GM12864 (cell line): ENCODE measurements around the gene GRPR.
"Not testable (repeated sequence)": the region's sequence is repeated elsewhere in the genome, so short reads cannot be mapped to it uniquely, and the experiment has no call there.

ENCODE experiments used
- DNase-seq: peaks from one replicate; pipeline ENCODE4 v3.0.0-alpha.2; 2011; ENCODE audit warnings: low read depth
- H3K4me3 ChIP-seq: 2 replicates; pipeline ENCODE4 v1.5.1; 2011; ENCODE audit warnings: mild to moderate bottlenecking, low read depth, low read length, control low read depth
- TF ChIP-seq, protein P1 (sequence below): IDR thresholded peaks from 2 replicates; pipeline ENCODE4 v1.5.1; 2011; ENCODE audit warnings: low read depth, mild to moderate bottlenecking, moderate library complexity, low read length, control low read depth, inconsistent platforms; ENCODE audit errors: missing control alignments

The GRPR gene

DNA sequence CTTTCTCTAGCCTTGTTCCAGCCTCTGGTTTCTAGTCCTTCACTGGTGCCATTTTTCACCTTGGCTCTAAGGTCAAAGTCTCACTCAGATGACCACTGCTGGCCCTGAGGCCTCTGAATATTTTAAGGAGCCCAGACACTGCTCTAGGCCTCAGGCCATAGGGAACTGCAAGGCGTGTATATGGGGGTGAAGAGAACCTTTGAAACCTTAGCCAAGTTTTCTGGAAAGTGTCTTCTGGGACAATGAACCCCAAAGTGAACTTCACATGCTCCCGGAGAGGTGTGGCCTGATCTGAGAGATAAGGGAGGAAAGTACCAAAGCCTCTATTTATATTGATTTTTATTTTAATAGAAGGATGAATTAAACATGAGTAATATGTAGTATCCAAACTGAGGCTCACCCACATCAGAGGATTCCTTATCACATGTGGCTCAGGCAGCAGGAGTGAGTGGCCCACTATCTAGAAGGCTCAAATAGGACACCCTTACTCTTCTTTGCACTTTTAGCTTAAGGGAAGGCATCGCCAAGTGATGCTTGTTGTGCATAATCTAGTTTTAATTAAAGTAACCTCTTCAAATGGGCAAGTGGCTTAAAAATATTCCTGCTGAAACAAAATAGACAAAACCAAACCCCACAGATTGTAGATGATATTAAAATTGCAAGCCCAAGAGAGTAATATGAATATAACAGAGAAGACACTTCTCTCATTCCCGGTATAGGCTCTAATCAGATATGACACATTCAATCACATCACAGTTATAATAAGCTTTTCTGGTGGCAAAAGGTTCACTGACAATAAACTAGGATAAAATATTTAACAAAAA, 18.3 kb downstream of the GRPR start:
- no peak for DNase-seq
- TF ChIP-seq, protein P1, sequence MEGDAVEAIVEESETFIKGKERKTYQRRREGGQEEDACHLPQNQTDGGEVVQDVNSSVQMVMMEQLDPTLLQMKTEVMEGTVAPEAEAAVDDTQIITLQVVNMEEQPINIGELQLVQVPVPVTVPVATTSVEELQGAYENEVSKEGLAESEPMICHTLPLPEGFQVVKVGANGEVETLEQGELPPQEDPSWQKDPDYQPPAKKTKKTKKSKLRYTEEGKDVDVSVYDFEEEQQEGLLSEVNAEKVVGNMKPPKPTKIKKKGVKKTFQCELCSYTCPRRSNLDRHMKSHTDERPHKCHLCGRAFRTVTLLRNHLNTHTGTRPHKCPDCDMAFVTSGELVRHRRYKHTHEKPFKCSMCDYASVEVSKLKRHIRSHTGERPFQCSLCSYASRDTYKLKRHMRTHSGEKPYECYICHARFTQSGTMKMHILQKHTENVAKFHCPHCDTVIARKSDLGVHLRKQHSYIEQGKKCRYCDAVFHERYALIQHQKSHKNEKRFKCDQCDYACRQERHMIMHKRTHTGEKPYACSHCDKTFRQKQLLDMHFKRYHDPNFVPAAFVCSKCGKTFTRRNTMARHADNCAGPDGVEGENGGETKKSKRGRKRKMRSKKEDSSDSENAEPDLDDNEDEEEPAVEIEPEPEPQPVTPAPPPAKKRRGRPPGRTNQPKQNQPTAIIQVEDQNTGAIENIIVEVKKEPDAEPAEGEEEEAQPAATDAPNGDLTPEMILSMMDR = no peak
- no peak overlapping the region for H3K4me3 ChIP-seq

DNA sequence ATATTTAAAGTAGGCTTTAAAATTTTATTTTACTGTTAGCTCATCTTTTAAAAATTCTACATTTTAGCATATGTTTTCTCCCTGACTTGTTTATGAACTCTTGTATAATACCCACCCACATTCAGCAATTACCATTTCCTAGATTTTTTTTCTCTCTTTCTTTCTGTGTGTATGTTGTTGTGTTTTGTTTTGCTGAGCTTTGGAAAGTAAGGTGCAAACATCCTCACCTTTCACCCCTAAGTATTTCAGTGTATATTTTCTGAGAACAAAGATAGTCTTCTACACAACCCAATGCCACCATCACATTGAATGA, 18.8 kb downstream of the GRPR start:
- no peak for DNase-seq
- H3K4me3 ChIP-seq = no peak overlapping the region
- TF ChIP-seq, protein P1 = no peak

DNA sequence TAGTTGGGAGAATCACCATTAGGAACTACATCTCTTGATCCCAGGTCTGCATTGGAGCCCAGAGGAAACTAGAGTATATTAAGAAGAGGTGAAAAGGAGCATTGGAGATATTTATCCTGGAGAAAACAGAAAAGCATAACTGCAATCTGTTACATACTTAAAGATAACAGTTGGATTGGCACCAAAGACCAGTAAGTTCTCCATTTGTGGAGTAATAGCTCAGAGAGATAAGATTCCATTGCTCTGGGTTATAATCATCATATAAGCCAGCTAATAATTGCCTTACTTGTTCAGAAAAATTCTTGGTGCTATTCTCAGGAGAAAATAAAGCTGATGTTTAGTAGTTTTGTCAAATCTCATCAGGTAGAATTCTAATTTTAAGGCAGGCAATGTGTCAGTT, 20.6 kb downstream of the GRPR start:
- TF ChIP-seq, protein P1 = no peak
- no peak overlapping the region for H3K4me3 ChIP-seq
- no peak for DNase-seq

DNA sequence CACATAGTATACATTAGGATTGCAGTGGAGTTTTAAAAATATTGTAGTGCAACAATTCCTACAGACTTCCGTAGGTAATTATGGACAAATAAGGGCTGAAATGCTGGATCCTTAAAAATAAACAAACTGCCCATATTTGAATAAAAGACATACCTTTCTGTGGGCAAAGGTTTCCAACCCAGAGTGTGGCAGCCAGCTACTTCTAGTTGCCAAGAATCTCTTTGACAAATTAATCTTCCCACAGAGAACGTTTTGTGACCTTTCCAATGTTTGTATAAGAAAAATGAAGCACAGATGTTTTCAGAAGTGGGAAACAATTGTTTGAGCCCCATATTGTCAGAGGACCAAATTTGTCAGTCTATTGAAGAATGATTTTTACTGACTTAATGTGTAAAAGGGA, 21.1 kb downstream of the GRPR start:
- DNase-seq = no peak
- TF ChIP-seq, protein P1 = no peak

DNA sequence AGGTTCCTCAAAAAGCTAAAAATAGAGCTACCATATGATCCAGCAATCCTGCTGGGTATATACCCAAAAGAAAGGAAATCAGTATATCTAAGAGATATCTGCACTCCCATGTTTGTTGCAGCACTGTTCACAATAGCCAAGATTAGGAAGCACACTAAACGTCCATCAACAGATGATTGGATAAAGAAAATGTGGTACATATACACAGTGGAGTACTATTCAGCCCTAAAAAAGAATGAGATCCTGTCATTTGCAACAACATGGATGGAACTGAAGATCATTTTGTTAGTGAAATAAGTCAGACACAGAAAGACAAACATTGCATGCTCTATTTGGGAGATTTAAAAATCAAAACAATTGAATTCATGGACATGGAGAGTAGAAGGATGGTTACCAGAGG, 21.7 kb downstream of the GRPR start:
- H3K4me3 ChIP-seq, DNase-seq: not testable (repeated sequence)

More for the DNA sequence above, 21.1 kb downstream of the GRPR start:
- no peak overlapping the region for H3K4me3 ChIP-seq

DNA sequence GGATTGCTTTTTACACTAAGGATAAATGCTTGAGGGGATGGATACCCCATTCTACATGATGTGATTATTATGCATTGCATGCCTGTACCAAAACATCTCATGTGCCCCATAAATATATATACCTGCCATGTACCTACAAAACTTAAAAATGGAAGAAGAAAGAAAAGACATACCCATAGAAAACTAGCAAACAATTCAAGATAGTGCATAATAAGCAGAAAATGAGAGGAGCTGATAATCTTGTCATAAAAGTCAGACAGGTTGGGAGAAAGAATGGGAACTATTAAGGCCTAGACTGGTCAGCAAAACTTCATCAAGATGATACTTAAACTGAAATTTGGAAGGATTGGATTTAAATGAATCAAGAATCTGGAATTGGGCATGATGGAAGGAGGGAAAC, 22.3 kb downstream of the GRPR start:
- no peak overlapping the region for H3K4me3 ChIP-seq
- TF ChIP-seq, protein P1 = no peak
- no peak for DNase-seq

DNA sequence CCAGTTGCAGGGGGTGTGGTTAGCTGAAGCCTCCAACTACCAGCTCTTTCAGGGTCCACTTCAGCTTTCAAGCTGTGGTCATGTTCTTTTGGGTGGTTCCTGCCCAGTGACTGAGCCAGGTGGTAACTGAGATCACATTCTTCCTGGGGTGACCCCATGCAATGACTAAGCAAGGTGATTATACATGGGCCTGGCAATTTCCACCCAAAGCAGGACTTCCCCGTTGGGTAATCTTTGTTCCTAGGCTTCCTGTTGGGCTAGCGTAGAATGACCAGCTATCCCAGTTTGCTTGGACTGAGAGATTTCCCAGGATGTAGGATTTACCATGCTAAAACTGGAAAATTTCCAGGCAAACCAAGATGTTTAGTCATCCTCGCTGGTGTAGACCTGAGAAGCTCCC, 25.5 kb downstream of the GRPR start:
- TF ChIP-seq, protein P1 = no peak
- no peak overlapping the region for H3K4me3 ChIP-seq
- no peak for DNase-seq
